Colonic mucosa (tissue), 4 donors: ENCODE data around the gene MAGI2. TPM values are rescaled to one million over a fixed set of nuclear protein-coding genes. Genes with fewer than 3 reads are reported as not detected.

Experiments
- DNase-seq: peaks from one replicate; pipeline ENCODE4 v3.0.0-alpha.2; 2020
- H3K27ac ChIP-seq: fragments of 200-600 bp; one replicate; pipeline ENCODE4 v1.8.0; 2021
- H3K27me3 ChIP-seq: fragments of 200-600 bp; one replicate; pipeline ENCODE4 v1.8.0; 2021
- H3K36me3 ChIP-seq: fragments of 200-600 bp; one replicate; pipeline ENCODE4 v1.8.0; 2021
- H3K4me1 ChIP-seq: fragments of 200-600 bp; one replicate; pipeline ENCODE4 v1.8.0; 2021; ENCODE audit warnings: mild to moderate bottlenecking
- H3K4me3 ChIP-seq: fragments of 200-600 bp; one replicate; pipeline ENCODE4 v1.8.0; 2021
- H3K9ac ChIP-seq, 2 donors: one replicate each; pipeline ENCODE4 v1.7.0; 2013; ENCODE audit warnings: control low read depth in 2 of 2, low read depth in 2 of 2, low read length in 2 of 2
- H3K9me3 ChIP-seq: fragments of 200-600 bp; one replicate; pipeline ENCODE4 v1.8.0; 2021
- intact Hi-C: fragments of 100-400 bp; cut with DNase I; formaldehyde crosslinking; loops from one replicate; pipeline ENCODE4 v1.14.1; 2022
- total RNA-seq, 2 donors: library from RNA; stranded (reverse); fragmentation: NEBNext Ultra II Directional in 1 of 2; extraction: Animal tissue kit (Norgen Biotek cat#: 25700) in 1 of 2; gene quantifications; one replicate each; pipeline ENCODE4 v1.2.1, GENCODE V29; 2021
- TF ChIP-seq, protein P1 (sequence below): fragments of 200-600 bp; IDR thresholded peaks from one replicate; pipeline ENCODE4 v1.8.0; 2022; ENCODE audit warnings: antibody characterized with exemption, mild to moderate bottlenecking
- donor health status: healthy.
- donor health status: DM: no; HTN: no; CAD: no.
- donor health status: DM: no; HTN: no; CAD: no.

The MAGI2 gene
- total RNA-seq, 2 donors from 2014 or later: 1.1 to 2.4 TPM

DNA sequence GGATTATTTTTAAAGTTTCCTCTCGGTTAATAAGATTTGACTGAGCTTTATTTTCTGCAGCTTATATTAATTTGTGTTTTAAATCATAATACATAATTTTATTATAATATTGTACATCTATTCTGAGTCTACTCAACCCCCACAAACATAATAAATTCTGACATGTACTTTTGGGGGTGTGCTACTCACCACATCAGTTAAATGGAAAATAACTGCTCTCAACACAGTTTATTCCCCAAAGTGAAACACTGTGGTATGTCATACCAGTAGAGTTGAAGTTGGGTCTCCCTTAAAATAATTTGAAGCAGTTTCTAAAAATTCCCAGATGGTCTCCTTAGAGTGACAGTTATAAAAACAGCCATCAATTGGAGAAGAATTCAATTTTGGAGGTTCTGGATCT is 1191.7 kb downstream of the MAGI2 start:
- H3K4me1 ChIP-seq: no peaks in the 10 kb centered on the region
- DNase-seq: no peak
- intact Hi-C loops: no loop called here
- H3K27ac ChIP-seq: no peak overlapping the region
- no peaks in the 10 kb centered on the region for H3K9me3 ChIP-seq
- no peaks in the 10 kb centered on the region for H3K36me3 ChIP-seq
- no peak overlapping the region for H3K9ac ChIP-seq
- TF ChIP-seq, protein P1, sequence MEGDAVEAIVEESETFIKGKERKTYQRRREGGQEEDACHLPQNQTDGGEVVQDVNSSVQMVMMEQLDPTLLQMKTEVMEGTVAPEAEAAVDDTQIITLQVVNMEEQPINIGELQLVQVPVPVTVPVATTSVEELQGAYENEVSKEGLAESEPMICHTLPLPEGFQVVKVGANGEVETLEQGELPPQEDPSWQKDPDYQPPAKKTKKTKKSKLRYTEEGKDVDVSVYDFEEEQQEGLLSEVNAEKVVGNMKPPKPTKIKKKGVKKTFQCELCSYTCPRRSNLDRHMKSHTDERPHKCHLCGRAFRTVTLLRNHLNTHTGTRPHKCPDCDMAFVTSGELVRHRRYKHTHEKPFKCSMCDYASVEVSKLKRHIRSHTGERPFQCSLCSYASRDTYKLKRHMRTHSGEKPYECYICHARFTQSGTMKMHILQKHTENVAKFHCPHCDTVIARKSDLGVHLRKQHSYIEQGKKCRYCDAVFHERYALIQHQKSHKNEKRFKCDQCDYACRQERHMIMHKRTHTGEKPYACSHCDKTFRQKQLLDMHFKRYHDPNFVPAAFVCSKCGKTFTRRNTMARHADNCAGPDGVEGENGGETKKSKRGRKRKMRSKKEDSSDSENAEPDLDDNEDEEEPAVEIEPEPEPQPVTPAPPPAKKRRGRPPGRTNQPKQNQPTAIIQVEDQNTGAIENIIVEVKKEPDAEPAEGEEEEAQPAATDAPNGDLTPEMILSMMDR: no peak
- H3K27me3 ChIP-seq: no peaks in the 10 kb centered on the region
- H3K4me3 ChIP-seq: no peak overlapping the region

- TF ChIP-seq, protein P1: no peak
- Histone ChIP-seq H3K4me1 (no peaks in the 10 kb centered on the region), H3K27ac (no peak overlapping the region), H3K4me3 (no peak overlapping the region), H3K9ac (no peak overlapping the region), H3K27me3 (no peaks in the 10 kb centered on the region), H3K9me3 (no peaks in the 10 kb centered on the region), H3K36me3 (no peaks in the 10 kb centered on the region)
- no peak for DNase-seq
- intact Hi-C loops: no loop called here
Observed at GRCh38 chr7:78261302-78261701, 1192.2 kb downstream of the MAGI2 start.

GRCh38 chr7:78260826-78261225 is 1192.6 kb downstream of the MAGI2 start:
- TF ChIP-seq, protein P1: no peak
- intact Hi-C loops: no loop called here
- H3K27me3 ChIP-seq: no peaks in the 10 kb centered on the region

DNA sequence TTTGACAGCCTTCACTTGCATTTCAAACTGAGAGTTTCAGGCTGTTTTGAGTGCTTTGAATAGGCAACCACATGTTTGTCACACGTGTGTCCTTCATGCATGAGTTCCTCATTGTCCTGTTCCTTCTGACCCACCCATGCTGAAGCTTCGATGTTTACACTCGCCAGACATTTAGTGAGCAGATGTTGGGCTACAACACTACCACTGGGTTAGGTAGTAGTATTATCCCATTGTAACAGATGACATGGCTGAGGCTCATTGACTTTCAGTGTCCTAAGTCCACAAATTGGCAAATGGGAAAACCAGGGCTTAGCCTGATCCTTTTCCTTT is 1198.8 kb downstream of the MAGI2 start:
- Histone ChIP-seq H3K36me3 (no peaks in the 10 kb centered on the region), H3K9ac (no peak overlapping the region), H3K27ac (no peak overlapping the region), H3K4me1 (no peaks in the 10 kb centered on the region), H3K4me3 (no peak overlapping the region), H3K27me3 (no peaks in the 10 kb centered on the region), H3K9me3 (no peaks in the 10 kb centered on the region)
- intact Hi-C loops: no loop called here
- no peak for DNase-seq
- TF ChIP-seq, protein P1: no peak

More at GRCh38 chr7:78260826-78261225, 1192.6 kb downstream of the MAGI2 start:
- H3K4me1 ChIP-seq: no peaks in the 10 kb centered on the region
- no peaks in the 10 kb centered on the region for H3K9me3 ChIP-seq
- H3K36me3 ChIP-seq: no peaks in the 10 kb centered on the region
- no peak overlapping the region for H3K4me3 ChIP-seq
- no peak overlapping the region for H3K27ac ChIP-seq
- H3K9ac ChIP-seq: no peak overlapping the region
- no peak for DNase-seq

DNA sequence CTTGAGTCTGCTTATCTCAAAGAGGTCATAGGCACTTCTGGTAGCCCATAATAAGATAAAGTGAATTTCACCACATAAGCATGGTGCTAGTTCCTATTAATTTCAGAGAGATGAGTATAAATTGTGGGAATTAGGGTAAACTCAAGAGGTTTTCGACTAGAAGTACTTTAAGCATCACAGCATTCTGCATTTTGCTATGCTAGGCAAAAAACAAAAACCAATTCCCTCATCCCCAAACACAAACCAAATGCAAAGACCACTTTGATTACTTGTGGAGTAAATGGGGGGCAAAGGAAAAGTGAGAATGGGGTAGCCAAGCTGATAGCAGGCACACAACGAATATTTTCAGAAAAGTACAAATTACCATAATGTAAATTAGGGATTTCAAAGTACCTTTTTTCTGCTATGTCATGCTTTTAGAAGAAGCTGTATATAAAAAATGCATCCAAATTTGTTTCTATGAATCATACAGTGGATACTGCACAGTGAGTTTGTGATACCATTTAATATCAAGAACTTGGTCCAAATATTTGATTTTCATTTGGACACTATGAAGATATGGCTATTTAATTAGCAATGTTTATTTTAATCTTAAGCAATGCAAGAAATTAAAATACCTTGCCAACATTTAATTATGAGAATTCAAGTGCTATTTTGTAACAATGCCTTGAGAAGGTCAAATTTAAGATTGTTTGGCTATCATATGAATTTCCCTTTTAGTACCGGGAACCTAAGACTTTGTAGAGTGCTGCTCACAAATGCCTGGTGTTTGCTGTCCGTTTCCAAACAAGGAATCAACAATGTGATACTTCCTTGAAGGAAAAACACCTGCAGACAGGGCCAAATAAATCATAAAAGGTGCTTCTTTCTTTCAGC is 1199.4 kb downstream of the MAGI2 start:
- Histone ChIP-seq H3K9ac (no peak overlapping the region), H3K27me3 (no peaks in the 10 kb centered on the region), H3K36me3 (no peaks in the 10 kb centered on the region), H3K4me3 (no peak overlapping the region), H3K9me3 (no peaks in the 10 kb centered on the region), H3K4me1 (no peaks in the 10 kb centered on the region), H3K27ac (no peak overlapping the region)
- TF ChIP-seq, protein P1: no peak
- no peak for DNase-seq
- intact Hi-C loops: no loop called here
